GM19328 (cell line): ENCODE measurements around the gene ZP2.
"Not testable (repeated sequence)": the region's sequence is repeated elsewhere in the genome, so short reads cannot be mapped to it uniquely, and the experiment has no call there.

ENCODE experiments used
- ATAC-seq: cut with Tn5 transposase; IDR thresholded peaks from one replicate; pipeline ENCODE4 v1.9.1; 2021; ENCODE audit warnings: mild to moderate bottlenecking, moderate library complexity; ENCODE audit not compliant: unreplicated experiment

The ZP2 gene

DNA sequence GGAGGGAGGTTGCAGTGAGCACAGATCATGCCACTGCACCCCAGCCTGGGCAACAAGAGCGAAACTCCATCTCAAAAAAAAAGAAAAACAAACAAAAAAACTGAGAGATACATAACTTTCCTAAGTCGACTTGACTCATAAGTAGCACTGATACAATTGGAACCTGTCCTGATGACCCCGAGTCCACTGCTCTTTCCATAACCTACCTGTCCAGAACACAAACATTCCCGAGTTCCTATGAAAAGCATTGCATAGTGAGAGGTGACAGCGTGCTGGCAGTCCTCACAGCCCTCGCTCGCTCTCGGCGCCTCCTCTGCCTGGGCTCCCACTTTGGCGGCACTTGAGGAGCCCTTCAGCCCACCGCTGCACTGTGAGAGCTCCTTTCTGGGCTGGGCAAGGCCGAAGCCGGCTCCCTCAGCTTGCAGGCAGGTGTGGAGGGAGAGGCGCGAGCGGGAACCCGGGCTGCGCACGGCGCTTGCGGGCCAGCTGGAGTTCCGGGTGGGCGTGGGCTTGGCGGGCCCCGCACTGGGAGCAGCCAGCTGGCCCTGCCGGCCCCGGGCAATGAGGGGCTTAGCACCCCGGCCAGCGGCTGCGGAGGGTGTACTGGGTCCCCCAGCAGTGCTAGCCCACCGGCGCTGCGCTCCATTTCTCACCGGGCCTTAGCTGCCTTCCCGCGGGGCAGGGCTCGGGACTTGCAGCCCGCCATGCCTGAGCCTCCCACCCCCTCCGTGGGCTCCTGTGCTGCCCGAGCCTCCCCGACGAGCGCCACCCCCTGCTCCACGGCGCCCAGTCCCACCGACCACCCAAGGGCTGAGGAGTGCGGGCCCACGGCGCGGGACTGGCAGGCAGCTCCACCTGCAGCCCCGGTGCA, 59.0 kb downstream of the ZP2 start:
- not testable (repeated sequence) for ATAC-seq

DNA sequence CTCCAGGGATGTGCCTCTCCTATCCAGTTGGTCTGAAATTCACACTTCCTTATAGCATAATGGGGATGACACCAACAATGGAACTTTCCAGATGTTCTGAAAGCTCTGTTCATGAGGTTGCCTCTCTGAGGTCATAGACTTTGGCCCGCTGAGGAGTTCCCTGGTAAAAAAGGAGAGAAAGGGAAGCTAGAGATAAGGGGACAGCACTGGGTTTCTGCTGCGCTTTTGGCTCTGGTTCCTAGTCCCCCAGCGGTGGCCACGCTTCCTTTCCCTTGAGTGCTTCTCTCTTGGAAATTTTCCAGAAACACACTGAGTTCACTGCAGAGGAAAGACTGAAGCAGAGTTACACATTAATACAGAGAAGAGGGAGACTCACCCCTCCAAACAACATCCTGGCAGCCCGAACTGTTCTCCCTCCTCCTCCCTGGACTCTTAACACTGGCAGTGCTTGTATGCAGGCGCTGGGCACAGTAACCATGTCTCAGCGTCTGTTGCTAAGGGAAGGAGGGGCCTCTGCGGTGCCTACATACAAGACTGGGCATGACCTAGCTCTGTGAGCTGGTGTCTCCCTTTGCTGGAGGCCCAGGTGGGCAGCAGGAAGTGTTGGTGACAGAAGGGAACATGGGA, 60.9 kb downstream of the ZP2 start, which contains the start of gene DNAH3:
DNAH3 (minus strand) TSS at position 472 of the 627 bp plus-strand sequence. CDS start 527 bp downstream, outside the sequence.
- no peak for ATAC-seq
